GM19239 (cell line): ENCODE data around the gene UTF1.

Experiments used
- DNase-seq: peaks from one replicate; pipeline ENCODE4 v3.0.0; 2011; ENCODE audit warnings: low spot score; ENCODE audit not compliant: insufficient read length
- FAIRE-seq: peaks from 2 replicates; lab custom pipeline; 2011; peaks lifted over from hg19 to GRCh38; lab: Jason Lieb, UNC

UTF1 gene

GRCh38 chr10:133274751-133275683, 45.0 kb downstream of the UTF1 start:
- FAIRE-seq: peak; percentile 82
- DNase-seq: peak; percentile 85

GRCh38 chr10:133275684-133276092, 45.7 kb downstream of the UTF1 start:
- FAIRE-seq: peak; percentile 92

DNA sequence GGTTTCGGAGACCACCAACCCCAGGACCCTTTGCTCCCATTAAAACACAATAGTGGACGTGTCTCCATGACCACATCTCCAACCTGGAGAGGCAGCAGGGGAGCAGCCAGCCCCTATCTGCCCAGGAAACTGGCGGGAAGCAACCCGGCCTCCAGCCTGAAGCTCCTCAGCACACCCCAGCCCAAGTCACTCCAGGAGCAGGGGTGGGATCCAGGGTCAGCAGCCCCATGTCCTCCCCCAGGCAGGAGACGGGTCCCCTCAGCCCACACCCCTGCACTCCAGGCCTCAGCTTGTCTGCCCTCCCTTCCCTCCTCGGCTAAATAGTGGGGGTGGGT, 46.0 kb downstream of the UTF1 start:
- FAIRE-seq (no peak), DNase-seq (no peak)

More at GRCh38 chr10:133275684-133276092, 45.7 kb downstream of the UTF1 start:
- DNase-seq: peak; percentile 87

DNA sequence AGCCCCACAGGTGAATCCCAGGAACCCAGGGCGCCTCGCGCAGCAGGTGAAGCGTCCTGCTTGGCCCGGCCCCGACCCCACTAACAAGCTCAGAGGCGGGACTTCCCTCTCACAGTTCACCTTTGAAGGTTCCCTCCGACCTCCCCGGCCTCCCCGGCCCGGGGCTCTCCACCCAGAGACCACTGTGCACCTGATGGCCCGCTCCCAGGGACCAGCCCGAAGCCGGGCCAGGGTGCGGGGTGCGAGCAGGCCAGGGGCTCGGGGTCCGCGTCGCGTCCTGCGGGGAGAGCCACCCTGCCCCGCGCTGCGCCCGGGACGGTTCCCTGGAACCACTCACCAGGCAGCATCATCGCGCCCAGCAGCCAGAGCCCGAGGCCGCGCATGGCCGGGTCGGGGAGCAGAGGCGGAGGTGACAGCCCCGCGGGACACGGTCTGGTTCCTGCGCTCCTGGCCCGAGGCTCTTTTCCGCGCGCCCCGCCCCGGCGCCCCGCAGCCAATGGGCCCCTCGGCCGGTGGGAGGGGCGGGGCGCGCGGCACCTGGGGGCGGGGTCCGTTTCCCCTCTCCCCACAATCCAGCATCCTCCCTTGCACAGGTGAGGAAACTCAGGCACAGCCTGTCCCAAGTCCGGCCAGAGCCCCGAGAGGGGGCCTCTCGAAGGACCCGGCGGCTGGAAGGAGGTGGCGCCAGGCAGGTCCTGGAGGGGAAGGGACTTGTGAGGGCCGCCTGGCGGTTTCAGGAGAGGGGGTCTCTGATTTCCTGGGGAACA, 46.6 kb downstream of the UTF1 start, which contains the start of gene ADAM8:
TSS of gene ADAM8 (minus strand) at position 434 of the 767 bp plus-strand sequence. CDS start at position 383, 51 bp downstream.
- DNase-seq: peak; percentile 92
- peak; percentile 72 for FAIRE-seq

DNA sequence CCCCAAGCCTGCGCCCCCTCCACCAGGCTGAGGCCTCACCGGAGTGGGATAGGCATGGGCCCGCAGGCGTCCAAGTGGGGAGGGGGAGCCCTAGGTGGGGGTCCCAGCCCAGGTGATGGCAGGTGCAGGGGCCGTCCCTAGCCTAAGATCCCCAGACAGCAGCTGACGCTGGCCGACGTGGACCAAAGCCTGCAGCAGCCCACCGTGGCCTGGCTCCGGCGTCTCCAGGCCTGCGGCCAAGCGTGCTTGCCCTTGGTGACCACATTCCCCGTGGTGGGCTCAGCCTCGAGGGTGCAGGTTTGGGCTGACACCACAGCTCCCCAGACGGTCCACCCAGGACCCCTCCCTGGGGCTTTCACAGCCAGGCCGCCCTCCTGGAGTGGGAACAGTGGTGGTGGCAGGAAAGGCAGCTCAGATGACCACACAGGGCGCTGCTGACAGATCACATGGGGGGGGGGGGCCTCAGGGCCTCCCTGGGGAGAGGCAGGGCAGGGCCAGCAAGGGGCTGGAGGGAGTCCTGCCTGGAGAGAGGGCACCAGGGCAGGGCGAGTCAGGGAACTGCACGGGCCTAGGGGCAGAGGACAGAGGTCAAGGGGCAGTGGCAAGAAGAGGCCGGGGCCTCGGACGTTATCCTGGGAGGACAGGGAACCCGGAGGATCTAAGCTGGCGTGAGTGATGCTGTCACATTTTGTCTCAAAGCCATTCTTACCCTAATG, 47.4 kb downstream of the UTF1 start:
- DNase-seq (no peak), FAIRE-seq (no peak)

GRCh38 chr10:133277993-133278576, 48.1 kb downstream of the UTF1 start:
- DNase-seq: no peak
- peak; percentile 8 for FAIRE-seq

- FAIRE-seq (peak; percentile 28), DNase-seq (peak; percentile 86)
Observed at GRCh38 chr10:133278577-133279265, 48.7 kb downstream of the UTF1 start.

- no peak for FAIRE-seq
- no peak for DNase-seq
Observed at GRCh38 chr10:133279326-133280226, 49.6 kb downstream of the UTF1 start.

DNA sequence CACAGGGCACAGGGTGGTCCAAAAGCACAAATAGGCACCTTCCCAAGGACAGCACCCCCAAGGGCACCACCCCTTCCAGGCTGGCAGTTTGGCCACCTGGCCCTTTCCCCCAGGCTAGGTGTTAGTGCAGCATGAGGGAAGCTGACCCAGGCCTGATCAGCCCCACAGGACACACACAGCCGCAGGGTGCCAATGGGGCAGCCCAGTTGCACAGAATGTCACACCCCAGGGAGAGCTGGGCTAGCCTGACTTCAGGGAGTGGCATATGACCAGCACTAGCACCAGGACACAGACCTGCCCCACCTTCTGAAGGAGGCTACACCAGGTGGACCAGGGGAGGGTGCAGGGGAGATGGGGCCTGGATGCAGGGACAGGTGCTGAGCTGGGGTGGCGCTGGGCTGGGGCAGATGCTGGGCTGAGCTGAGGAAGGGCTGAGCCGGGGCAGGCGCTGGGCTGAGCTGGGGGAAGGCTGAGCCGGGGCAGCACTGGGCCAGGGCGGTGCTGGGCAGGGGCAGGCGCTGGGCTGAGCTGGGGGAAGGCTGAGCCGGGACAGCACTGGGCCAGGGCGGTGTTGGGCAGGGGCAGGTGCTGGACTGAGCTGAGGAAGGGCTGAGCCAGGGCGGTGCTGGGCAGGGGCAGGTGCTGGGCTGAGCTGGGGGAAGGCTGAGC, 50.5 kb downstream of the UTF1 start:
- FAIRE-seq (no peak), DNase-seq (no peak)

DNA sequence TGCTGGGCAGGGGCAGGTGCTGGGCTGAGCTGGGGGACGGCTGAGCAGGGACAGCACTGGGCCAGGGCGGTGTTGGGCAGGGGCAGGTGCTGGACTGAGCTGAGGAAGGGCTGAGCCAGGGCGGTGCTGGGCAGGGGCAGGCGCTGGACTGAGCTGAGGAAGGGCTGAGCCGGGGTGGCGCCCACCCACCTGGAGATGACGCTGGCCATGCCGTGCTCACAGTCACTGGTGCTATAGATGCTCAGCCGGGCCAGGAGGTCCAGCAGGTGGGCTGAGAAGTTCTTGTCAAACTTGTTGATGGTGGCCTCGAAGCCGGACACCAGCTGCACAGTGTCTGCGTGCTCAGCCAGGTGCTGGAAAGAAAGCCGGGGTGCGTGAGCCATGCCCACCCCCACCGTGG, 51.1 kb downstream of the UTF1 start:
- FAIRE-seq (no peak), DNase-seq (no peak)
